K562 (cell line): ENCODE measurements around the gene GPX6. TPM values are rescaled to one million over a fixed set of nuclear protein-coding genes. Genes with fewer than 3 reads are reported as not detected.
A peak's percentile ranks its signal among the peaks of the same experiment; 100 is the strongest.

Experiments used
- ATAC-seq: fragments of 200-7000 bp; cut with Tn5 transposase; 3 replicates; pipeline ENCODE4 v1.9.1; 2020; ENCODE audit warnings: moderate library complexity
- BruUV-seq: library from RNA; stranded (reverse); fragments of 400-500 nt; replicated peaks from 2 replicates; lab custom pipeline; 2021; lab: Mats Ljungman, UMichigan
- CTCF ChIA-PET: fragments of 300-600 bp; formaldehyde crosslinking; extraction: SDS; loops from one replicate; lab custom pipeline; 2021; ENCODE audit warnings: low intra/inter-chr PET ratio; lab: Yijun Ruan, JAX
- POLR2A ChIA-PET: fragments of 300-600, 350-650 bp; sonication (Branson Sonifier 250); formaldehyde crosslinking; extraction: SDS; loops from one replicate; lab custom pipeline; 2021; ENCODE audit warnings: antibody characterized with exemption, inconsistent platforms; lab: Yijun Ruan, JAX
- DNase-seq, 4 experiments: peaks; one replicate each; pipeline versions ENCODE4 v3.0.0 to v3.0.0-alpha.2; 2011 to 2018; ENCODE audit warnings: low spot score in 3 of 4, mixed read lengths in 3 of 4; ENCODE audit errors: extremely low read depth in 1 of 4
- FAIRE-seq: peaks from 2 replicates; lab custom pipeline; 2011; peaks lifted over from hg19 to GRCh38; lab: Jason Lieb, UNC
- H2AFZ ChIP-seq: 2 replicates; pipeline ENCODE4 v1.6.0; 2011; ENCODE audit warnings: low read depth, low read length, control low read depth, inconsistent platforms
- H3K27ac ChIP-seq: fragments of 200-600 bp; 3 replicates; pipeline ENCODE4 v1.8.0; 2011; ENCODE audit warnings: low read depth, mild to moderate bottlenecking, control low read depth, inconsistent platforms, low read length, moderate library complexity, mixed read lengths; ENCODE audit errors: extremely low read depth
- H3K27me3 ChIP-seq, 2 experiments: fragments of 300-600 bp in 1 of 2; 2 replicates in 1 of 2; 3 replicates in 1 of 2; pipeline versions ENCODE4 v1.6.0 to v1.8.0; 2011; ENCODE audit warnings: inconsistent platforms in 2 of 2, low read length in 2 of 2, mild to moderate bottlenecking in 1 of 2, mixed read lengths in 1 of 2, moderate library complexity in 1 of 2; ENCODE audit not compliant: control insufficient read depth in 2 of 2, insufficient read depth in 2 of 2
- H3K36me3 ChIP-seq: fragments of 300-600 bp; 3 replicates; pipeline ENCODE4 v1.8.0; 2011; ENCODE audit warnings: mild to moderate bottlenecking, low read length, inconsistent platforms; ENCODE audit not compliant: control insufficient read depth, insufficient read depth
- H3K4me1 ChIP-seq, 2 experiments: fragments of 200-600 bp in 1 of 2; replicated peaks in 1 of 2; 2 replicates in 1 of 2; 3 replicates in 1 of 2; pipeline versions ENCODE4 v1.5.1 to v1.8.0; 2011; ENCODE audit warnings: inconsistent platforms in 2 of 2, low read length in 2 of 2, mild to moderate bottlenecking in 1 of 2, mixed read lengths in 1 of 2, moderate library complexity in 1 of 2; ENCODE audit not compliant: control insufficient read depth in 2 of 2, insufficient read depth in 2 of 2
- H3K4me2 ChIP-seq: 2 replicates; pipeline ENCODE4 v1.6.1; 2011; ENCODE audit warnings: low read length, control low read depth, inconsistent platforms, mixed read lengths; ENCODE audit not compliant: insufficient read depth
- H3K4me3 ChIP-seq: fragments of 200-600 bp; sonication (generic), shearing (Covaris generic); 2 replicates; pipeline ENCODE4 v1.5.1; 2016; ENCODE audit warnings: control low read depth, inconsistent platforms
- H3K79me2 ChIP-seq: fragments of 200-600 bp; 3 replicates; pipeline ENCODE4 v1.8.0; 2011; ENCODE audit warnings: low read length, inconsistent platforms; ENCODE audit not compliant: control insufficient read depth, insufficient read depth
- H3K9ac ChIP-seq, 2 experiments: 2 replicates each; pipeline versions ENCODE4 v1.6.0 to v1.6.1; 2011; ENCODE audit warnings: low read depth in 2 of 2, low read length in 2 of 2, control low read depth in 1 of 2, inconsistent platforms in 1 of 2, mild to moderate bottlenecking in 1 of 2, mixed read lengths in 1 of 2; ENCODE audit not compliant: insufficient read depth in 1 of 2
- H3K9me1 ChIP-seq: one replicate; pipeline ENCODE4 v1.6.0; 2011; ENCODE audit warnings: inconsistent platforms, mild to moderate bottlenecking, low read length, moderate library complexity; ENCODE audit not compliant: control insufficient read depth, insufficient read depth
- H3K9me3 ChIP-seq: replicated peaks from 2 replicates; pipeline ENCODE4 v1.5.1; 2011; ENCODE audit warnings: low read depth, low read length, inconsistent platforms; ENCODE audit not compliant: control insufficient read depth, insufficient read depth
- H4K20me1 ChIP-seq: replicated peaks from 2 replicates; pipeline ENCODE4 v1.6.1; 2011; ENCODE audit warnings: low read length, inconsistent platforms, mixed read lengths; ENCODE audit not compliant: control insufficient read depth, insufficient read depth
- CGGBP1 ChIP-seq: fragments of 250-450 bp; sonication (Bioruptor Pico); IDR thresholded peaks from 2 replicates; pipeline ENCODE4 v1.9.0; 2021; ENCODE audit warnings: mild to moderate bottlenecking
- ELF1 ChIP-seq: fragments of 200-800 bp; sonication (Bioruptor generic); IDR thresholded peaks from 2 replicates; pipeline ENCODE4 v1.6.1; 2016; ENCODE audit warnings: missing genetic modification characterization, missing compliant biosample characterization
- ETV1 ChIP-seq: fragments of 450-650 bp; conservative IDR thresholded peaks from 2 replicates; pipeline ENCODE4 v1.6.1; 2016; ENCODE audit warnings: missing genetic modification characterization, control low read depth, low read depth, missing compliant biosample characterization
- HINFP ChIP-seq: fragments of 450-650 bp; conservative IDR thresholded peaks from 2 replicates; pipeline ENCODE4 v1.6.1; 2016; ENCODE audit warnings: missing genetic modification characterization, low read depth, mild to moderate bottlenecking, control low read depth, missing compliant biosample characterization
- HLTF ChIP-seq: fragments of 450-650 bp; IDR thresholded peaks from 2 replicates; pipeline ENCODE4 v1.6.1; 2016
- MYNN ChIP-seq, 2 experiments: sonication (generic); formaldehyde crosslinking in 1 of 2; IDR thresholded peaks; 2 replicates each; pipeline versions ENCODE4 v1.5.0 to v1.6.1; 2016 to 2020; ENCODE audit warnings: antibody characterized with exemption in 1 of 2, missing genetic modification reagents in 1 of 2
- NUFIP1 ChIP-seq: fragments of 450-650 bp; IDR thresholded peaks from 2 replicates; pipeline ENCODE4 v1.6.1; 2018; ENCODE audit not compliant: partially characterized antibody
- POLR2AphosphoS5 ChIP-seq: IDR thresholded peaks from 2 replicates; pipeline ENCODE4 v1.6.1; 2011; ENCODE audit warnings: mild to moderate bottlenecking, low read depth, low read length, moderate library complexity; ENCODE audit not compliant: control insufficient read depth, insufficient read depth
- SAFB ChIP-seq: fragments of 200-400 bp; formaldehyde crosslinking; IDR thresholded peaks from 2 replicates; pipeline ENCODE4 v1.6.1; 2017; ENCODE audit warnings: low read depth, low read length, borderline replicate concordance
- SIN3B ChIP-seq: fragments of 450-650 bp; IDR thresholded peaks from 2 replicates; pipeline ENCODE4 v1.6.1; 2017; ENCODE audit warnings: low read depth, mild to moderate bottlenecking, moderate library complexity
- SIRT6 ChIP-seq: IDR thresholded peaks from one replicate; pipeline ENCODE4 v1.6.1; 2012; ENCODE audit warnings: low read depth, mild to moderate bottlenecking, control low read depth, inconsistent platforms, low read length, moderate library complexity
- SMAD3 ChIP-seq: fragments of 450-650 bp; formaldehyde crosslinking; conservative IDR thresholded peaks from 2 replicates; pipeline ENCODE4 v1.4.0; 2020; ENCODE audit warnings: mild to moderate bottlenecking
- SRSF9 ChIP-seq: fragments of 200-400 bp; formaldehyde crosslinking; IDR thresholded peaks from 2 replicates; pipeline ENCODE4 v1.6.1; 2017; ENCODE audit warnings: low read depth, low read length, borderline replicate concordance
- STAT5A ChIP-seq: IDR thresholded peaks from 2 replicates; pipeline ENCODE4 v1.6.1; 2012; ENCODE audit warnings: low read length, inconsistent platforms, borderline replicate concordance
- U2AF1 ChIP-seq: fragments of 200-400 bp; formaldehyde crosslinking; optimal IDR thresholded peaks from 2 replicates; pipeline ENCODE3; 2017; ENCODE audit warnings: mild to moderate bottlenecking, low read depth, low read length, moderate library complexity
- ZBTB12 ChIP-seq: fragments of 250-450 bp; sonication (Bioruptor Pico); IDR thresholded peaks from 2 replicates; pipeline ENCODE4 v1.4.0; 2020
- ZNF217 ChIP-seq: sonication (generic); formaldehyde crosslinking; IDR thresholded peaks from 2 replicates; pipeline ENCODE4 v1.8.0; 2022; ENCODE audit warnings: mild to moderate bottlenecking, missing genetic modification reagents
- ZNF512 ChIP-seq: IDR thresholded peaks from 2 replicates; pipeline ENCODE4 v1.6.1; 2016; ENCODE audit warnings: missing genetic modification characterization, missing compliant biosample characterization
- ZNF717 ChIP-seq: fragments of 250-450 bp; sonication (Bioruptor Pico); IDR thresholded peaks from 2 replicates; pipeline ENCODE4 v1.5.0; 2021
- WGBS: fragments of 100-300 bp; shearing (Covaris generic); methylation state at CpG from one replicate; pipeline ENCODE4 v1.1.6; 2016; ENCODE audit warnings: low coverage, mixed read lengths; ENCODE audit not compliant: insufficient coverage; ENCODE audit errors: missing lambda C conversion rate; 5-methylcytosine and 5-hydroxymethylcytosine counted together
- in situ Hi-C: fragments of 300-500 bp; cut with MboI; formaldehyde crosslinking; loops from 4 replicates; pipeline ENCODE4 v1.15.0; 2018; ENCODE audit warnings: inconsistent platforms, mixed read lengths
- intact Hi-C: fragments of 100-400 bp; cut with micrococcal nuclease; formaldehyde crosslinking; loops from 2 replicates; pipeline ENCODE4 v1.14.2; 2022
- polyA plus RNA-seq, 8 experiments: library from polyadenylated mRNA; depleted of rRNA in 4 of 8; stranded (reverse) in 5 of 8; unstranded in 3 of 8; fragments of >200 nt; fragmentation: Nextera tagmentation in 2 of 8; fragmentation: Illumina TruSeq in 1 of 8; extraction: Ambion mirVana in 2 of 8; extraction: Trizol in 1 of 8; gene quantifications; 2 replicates each; pipeline versions ENCODE4 v1.2.1 to v1.2.3, GENCODE V29; 2011 to 2014; ENCODE audit warnings: inconsistent platforms in 1 of 8, missing spikeins in 1 of 8
- total RNA-seq, 7 experiments: library from RNA; depleted of rRNA in 6 of 7; stranded (reverse); fragments of >200 nt in 6 of 7; fragmentation: Illumina TruSeq in 2 of 7; extraction: Trizol in 2 of 7; gene quantifications; 2 replicates each; pipeline versions ENCODE4 v1.2.1 to v1.2.3, GENCODE V29; 2011 to 2021; ENCODE audit warnings: low replicate concordance in 1 of 7

Gene GPX6
- total and polyA plus RNA-seq, 9 of the 15 experiments (the other 6 are each of a cell fraction or from before 2014, with no cell fraction given) = not detected

- Histone ChIP-seq H3K36me3 (no peaks in the 10 kb centered on the region), H3K4me1 (peaks cover 19 to 28% of the 10 kb centered on the region in 2 experiments), H4K20me1 (no peaks in the 10 kb centered on the region), H2AFZ (peak overlapping the region; percentile 95), H3K9me3 (no peaks in the 10 kb centered on the region), H3K79me2 (no peaks in the 10 kb centered on the region), H3K27ac (peak overlapping the region; percentile 88), H3K4me3 (peak overlapping the region; percentile 49), H3K9me1 (no peaks in the 10 kb centered on the region), H3K4me2 (peak overlapping the region; percentile 98), H3K27me3 (no peaks in the 10 kb centered on the region), H3K9ac (peak overlapping the region; percentile 78 to 81; a peak in 3 of 4 replicates)
- FAIRE-seq (no peak), DNase-seq (no peak), ATAC-seq (no peak)
- intact Hi-C loops = loop anchor here (2.0 kb wide), 4 partner anchors 45 to 141 kb away; no protein-coding TSS in a partner anchor
- no TSS peak for BruUV-seq
- POLR2A ChIA-PET = interaction anchor here (0.7 to 1.9 kb wide), 25 partner anchors 11 to 1408 kb away, joined by 3 to 17 read pairs (median 5); partner anchors contain the start of gene ZSCAN12
- in situ Hi-C loops = no loop called here
- 56% methylated on average over 7 of the region's 7 CpGs for WGBS
- CTCF ChIA-PET = interaction anchor here (0.6 to 1.1 kb wide), 3 partner anchors 19 to 187 kb away, joined by 3 to 5 read pairs (median 4); no protein-coding TSS in a partner anchor
- no peak for TF ChIP-seq POLR2AphosphoS5
- TF ChIP-seq SIRT6 = no peak
- no peak for TF ChIP-seq CGGBP1 (CRISPR knock-in tag)
- 0 out of 2 replicates have a peak, but pooled peaks have one; percentile 50 for TF ChIP-seq HINFP (tag)
- no peak for TF ChIP-seq U2AF1
- no peak for TF ChIP-seq ZBTB12 (CRISPR knock-in tag)
- TF ChIP-seq ZNF717 (CRISPR knock-in tag) = no peak
- TF ChIP-seq NUFIP1 = no peak
- peak; percentile 18; the same call in 1 of the 2 replicates for TF ChIP-seq HLTF
- no peak for TF ChIP-seq ZNF217
- peak; percentile 96 for TF ChIP-seq ZNF512
- TF ChIP-seq SRSF9 = no peak
- TF ChIP-seq MYNN (IDR thresholded peaks at IDR 0.05) = no peak
- no peak for TF ChIP-seq MYNN (CRISPR knock-in tag; IDR thresholded peaks at IDR 0.05)
- TF ChIP-seq STAT5A = no peak
- no peak for TF ChIP-seq ETV1 (tag)
- 0 out of 2 replicates have a peak, but pooled peaks have one; percentile 31 for TF ChIP-seq ELF1 (tag)
- no peak for TF ChIP-seq SMAD3
- no peak for TF ChIP-seq SIN3B
- no peak for TF ChIP-seq SAFB
Observed at GRCh38 chr6:28541996-28542395, 26.4 kb upstream of the GPX6 start.
